ENCODE data around the gene ATP5ME. TPM values are rescaled to one million over a fixed set of nuclear protein-coding genes. Genes with fewer than 3 reads are reported as not detected.
"Not testable (repeated sequence)": the region's sequence is repeated elsewhere in the genome, so short reads cannot be mapped to it uniquely, and the experiment has no call there.

ATP5ME gene
- total RNA-seq, 2 experiments from 2014 or later: 254 to 257 TPM

GRCh38 chr4:710916-711315, 36.8 kb upstream of the ATP5ME start:
- H3K27ac Mint-ChIP-seq: no peak overlapping the region
- no peaks in the 10 kb centered on the region for H3K9me3 Mint-ChIP-seq
- H3K4me3 Mint-ChIP-seq: no peak overlapping the region
- DNase-seq: no peak
- H3K36me3 Mint-ChIP-seq (ENCODE audit: low read depth): no peaks in the 10 kb centered on the region
- intact Hi-C loops (cut with micrococcal nuclease): no loop called here
- H3K27me3 Mint-ChIP-seq (ENCODE audit: low read depth): no peaks in the 10 kb centered on the region
- CTCF ChIA-PET: interaction anchor here (0.6 kb wide), 1 partner anchor 640 kb away, joined by 3 read pairs; no protein-coding TSS in a partner anchor
- peaks cover 21% of the 10 kb centered on the region for H3K4me1 Mint-ChIP-seq (ENCODE audit: low read depth)

GRCh38 chr4:710116-710515, 36.0 kb upstream of the ATP5ME start:
- Mint-ChIP-seq H3K4me3 (no peak overlapping the region), H3K27me3 (ENCODE audit: low read depth) (no peaks in the 10 kb centered on the region), H3K36me3 (ENCODE audit: low read depth) (no peaks in the 10 kb centered on the region), H3K4me1 (ENCODE audit: low read depth) (peaks cover 21% of the 10 kb centered on the region), H3K9me3 (no peaks in the 10 kb centered on the region), H3K27ac (no peak overlapping the region)
- CTCF ChIA-PET: interaction anchor here (1.4 kb wide), 1 partner anchor 12 kb away, joined by 4 read pairs; no protein-coding TSS in a partner anchor
- intact Hi-C loops (cut with micrococcal nuclease): no loop called here
- DNase-seq: no peak

GRCh38 chr4:709348-709747, 35.3 kb upstream of the ATP5ME start:
- peaks cover 17% of the 10 kb centered on the region for H3K4me1 Mint-ChIP-seq (ENCODE audit: low read depth)
- H3K27ac Mint-ChIP-seq: no peak overlapping the region
- no peak for DNase-seq
- CTCF ChIA-PET: interaction anchor here (1.4 kb wide), 1 partner anchor 12 kb away, joined by 4 read pairs; no protein-coding TSS in a partner anchor
- intact Hi-C loops (cut with micrococcal nuclease): loop anchor here (5.0 kb wide), 1 partner anchor 973 kb away; the partner anchor contains the start of gene FAM53A
- no peaks in the 10 kb centered on the region for H3K36me3 Mint-ChIP-seq (ENCODE audit: low read depth)
- H3K27me3 Mint-ChIP-seq (ENCODE audit: low read depth): no peaks in the 10 kb centered on the region
- H3K4me3 Mint-ChIP-seq: no peak overlapping the region
- no peaks in the 10 kb centered on the region for H3K9me3 Mint-ChIP-seq

- H3K4me3 Mint-ChIP-seq: no peak overlapping the region
- peaks cover 16% of the 10 kb centered on the region for H3K4me1 Mint-ChIP-seq (ENCODE audit: low read depth)
- no peak overlapping the region for H3K27ac Mint-ChIP-seq
- intact Hi-C loops (cut with micrococcal nuclease): loop anchor here (5.0 kb wide), 1 partner anchor 974 kb away; the partner anchor contains the start of gene FAM53A
- no peaks in the 10 kb centered on the region for H3K27me3 Mint-ChIP-seq (ENCODE audit: low read depth)
- CTCF ChIA-PET: no interaction called here
- H3K36me3 Mint-ChIP-seq (ENCODE audit: low read depth): no peaks in the 10 kb centered on the region
- no peak for DNase-seq
- H3K9me3 Mint-ChIP-seq: no peaks in the 10 kb centered on the region
Observed at GRCh38 chr4:708631-708933, 34.5 kb upstream of the ATP5ME start.

GRCh38 chr4:707929-708630, 34.0 kb upstream of the ATP5ME start:
- intact Hi-C loops (cut with micrococcal nuclease): loop anchor here (5.0 kb wide), 1 partner anchor 974 kb away; the partner anchor contains the start of gene FAM53A
- Mint-ChIP-seq H3K9me3 (no peaks in the 10 kb centered on the region), H3K36me3 (ENCODE audit: low read depth) (no peaks in the 10 kb centered on the region), H3K4me3 (no peak overlapping the region), H3K27ac (no peak overlapping the region), H3K4me1 (ENCODE audit: low read depth) (peaks cover 16% of the 10 kb centered on the region), H3K27me3 (ENCODE audit: low read depth) (no peaks in the 10 kb centered on the region)
- CTCF ChIA-PET: interaction anchor here (0.6 kb wide), 1 partner anchor 68 kb away, joined by 3 read pairs; no protein-coding TSS in a partner anchor
- no peak for DNase-seq

GRCh38 chr4:706834-707598, 32.9 kb upstream of the ATP5ME start:
- Mint-ChIP-seq H3K36me3 (ENCODE audit: low read depth) (no peaks in the 10 kb centered on the region), H3K4me1 (ENCODE audit: low read depth) (peaks cover 16% of the 10 kb centered on the region), H3K27me3 (ENCODE audit: low read depth) (no peaks in the 10 kb centered on the region), H3K9me3 (no peaks in the 10 kb centered on the region), H3K4me3 (no peak overlapping the region), H3K27ac (no peak overlapping the region)
- DNase-seq: no peak
- CTCF ChIA-PET: interaction anchor here (0.6 kb wide), 1 partner anchor 67 kb away, joined by 3 read pairs; no protein-coding TSS in a partner anchor
- intact Hi-C loops (cut with micrococcal nuclease): loop anchor here (5.0 kb wide), 1 partner anchor 975 kb away; the partner anchor contains the start of gene FAM53A

- H3K27ac Mint-ChIP-seq; H3K27me3 Mint-ChIP-seq (ENCODE audit: low read depth): not testable (repeated sequence)
- peak overlapping the region; percentile 76 for H3K4me3 Mint-ChIP-seq
Observed at GRCh38 chr4:706083-706633, 32.1 kb upstream of the ATP5ME start.

GRCh38 chr4:705278-706082, 31.4 kb upstream of the ATP5ME start, which contains the start of gene PCGF3:
PCGF3 (plus strand) TSS chr4:705832; CDS start chr4:733681, 27,849 bp downstream.
- Mint-ChIP-seq H3K27ac (no peak within 1 kb of the TSS), H3K36me3 (ENCODE audit: low read depth) (no peaks in the 10 kb centered on the region), H3K27me3 (ENCODE audit: low read depth) (no peaks in the 10 kb centered on the region), H3K9me3 (no peaks in the 10 kb centered on the region), H3K4me3 (peak within 1 kb of the TSS; percentile 76), H3K4me1 (ENCODE audit: low read depth) (peaks cover 13% of the 10 kb centered on the region)
- DNase-seq: peak; percentile 96
- CTCF ChIA-PET: no interaction called here
- intact Hi-C loops (cut with micrococcal nuclease): loop anchor here (1.0 to 5.0 kb wide), 7 partner anchors 31 to 977 kb away; partner anchors contain the start of genes ATP5ME, CTBP1, DGKQ and FAM53A

More at GRCh38 chr4:706083-706633, 32.1 kb upstream of the ATP5ME start:
- H3K9me3 Mint-ChIP-seq; CTCF ChIA-PET; H3K36me3 Mint-ChIP-seq (ENCODE audit: low read depth); DNase-seq: not testable (repeated sequence)
- intact Hi-C loops (cut with micrococcal nuclease): loop anchor here (5.0 kb wide), 1 partner anchor 976 kb away; the partner anchor contains the start of gene FAM53A
- H3K4me1 Mint-ChIP-seq (ENCODE audit: low read depth): peaks cover 16% of the 10 kb centered on the region

- Mint-ChIP-seq H3K27ac (no peak overlapping the region), H3K4me3 (peak overlapping the region; percentile 76), H3K36me3 (ENCODE audit: low read depth) (no peaks in the 10 kb centered on the region), H3K27me3 (ENCODE audit: low read depth) (no peaks in the 10 kb centered on the region), H3K4me1 (ENCODE audit: low read depth) (peaks cover 11% of the 10 kb centered on the region), H3K9me3 (no peaks in the 10 kb centered on the region)
- CTCF ChIA-PET: no interaction called here
- intact Hi-C loops (cut with micrococcal nuclease): loop anchor here (1.0 to 5.0 kb wide), 7 partner anchors 31 to 977 kb away; partner anchors contain the start of genes ATP5ME, CTBP1, DGKQ and FAM53A
- DNase-seq: no peak
Observed at GRCh38 chr4:704971-705277, 30.8 kb upstream of the ATP5ME start.

- H3K36me3 Mint-ChIP-seq (ENCODE audit: low read depth): no peaks in the 10 kb centered on the region
- H3K9me3 Mint-ChIP-seq: no peaks in the 10 kb centered on the region
- no peaks in the 10 kb centered on the region for H3K27me3 Mint-ChIP-seq (ENCODE audit: low read depth)
- no peak for DNase-seq
- H3K27ac Mint-ChIP-seq: no peak overlapping the region
- peaks cover 11% of the 10 kb centered on the region for H3K4me1 Mint-ChIP-seq (ENCODE audit: low read depth)
- intact Hi-C loops (cut with micrococcal nuclease): loop anchor here (2.0 kb wide), 1 partner anchor 544 kb away; the partner anchor contains the start of gene CTBP1
- CTCF ChIA-PET: no interaction called here
- H3K4me3 Mint-ChIP-seq: no peak overlapping the region
Observed at GRCh38 chr4:704198-704891, 30.3 kb upstream of the ATP5ME start.
